Measurements from ENCODE around the gene L3MBTL3. TPM values are rescaled to one million over a fixed set of nuclear protein-coding genes. Genes with fewer than 3 reads are reported as not detected.

Gene L3MBTL3
- total RNA-seq, 1 donor from 2014 or later = 9.5 TPM

DNA sequence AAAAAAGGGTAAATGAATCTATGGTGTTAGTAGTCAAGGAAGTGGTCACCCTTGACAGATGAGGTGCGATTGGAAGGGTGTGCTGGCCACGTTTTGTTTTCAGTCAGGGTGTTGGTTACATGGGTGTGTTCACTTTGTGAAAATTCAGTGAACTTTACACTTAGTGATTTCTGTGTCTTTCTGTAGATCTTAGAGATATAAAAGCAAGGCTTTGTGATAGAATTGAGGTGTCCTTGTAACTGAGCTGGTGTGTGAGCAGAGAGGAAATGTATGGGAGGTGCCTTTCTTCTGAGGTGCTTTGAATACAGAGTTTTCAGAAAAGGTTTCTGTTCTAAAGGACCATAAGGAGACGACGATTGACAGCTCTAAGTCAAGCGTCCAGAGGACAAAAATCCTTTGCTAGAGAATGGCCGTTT is 113.9 kb downstream of the L3MBTL3 start:
- Histone ChIP-seq H3K4me3 (ENCODE audit: low read depth, low read length) (no peak overlapping the region), H3K36me3 (ENCODE audit: control insufficient read depth, insufficient read depth, low read length) (peaks cover 1% of the 10 kb centered on the region), H3K27me3 (ENCODE audit: control insufficient read depth, insufficient read depth, low read length) (no peaks in the 10 kb centered on the region)
- TF ChIP-seq, protein P1, sequence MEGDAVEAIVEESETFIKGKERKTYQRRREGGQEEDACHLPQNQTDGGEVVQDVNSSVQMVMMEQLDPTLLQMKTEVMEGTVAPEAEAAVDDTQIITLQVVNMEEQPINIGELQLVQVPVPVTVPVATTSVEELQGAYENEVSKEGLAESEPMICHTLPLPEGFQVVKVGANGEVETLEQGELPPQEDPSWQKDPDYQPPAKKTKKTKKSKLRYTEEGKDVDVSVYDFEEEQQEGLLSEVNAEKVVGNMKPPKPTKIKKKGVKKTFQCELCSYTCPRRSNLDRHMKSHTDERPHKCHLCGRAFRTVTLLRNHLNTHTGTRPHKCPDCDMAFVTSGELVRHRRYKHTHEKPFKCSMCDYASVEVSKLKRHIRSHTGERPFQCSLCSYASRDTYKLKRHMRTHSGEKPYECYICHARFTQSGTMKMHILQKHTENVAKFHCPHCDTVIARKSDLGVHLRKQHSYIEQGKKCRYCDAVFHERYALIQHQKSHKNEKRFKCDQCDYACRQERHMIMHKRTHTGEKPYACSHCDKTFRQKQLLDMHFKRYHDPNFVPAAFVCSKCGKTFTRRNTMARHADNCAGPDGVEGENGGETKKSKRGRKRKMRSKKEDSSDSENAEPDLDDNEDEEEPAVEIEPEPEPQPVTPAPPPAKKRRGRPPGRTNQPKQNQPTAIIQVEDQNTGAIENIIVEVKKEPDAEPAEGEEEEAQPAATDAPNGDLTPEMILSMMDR (IDR thresholded peaks at IDR 0.05; ENCODE audit: insufficient read depth, low read length, poor library complexity, severe bottlenecking) = no peak
- no peak for DNase-seq (ENCODE audit: low read depth)

DNA sequence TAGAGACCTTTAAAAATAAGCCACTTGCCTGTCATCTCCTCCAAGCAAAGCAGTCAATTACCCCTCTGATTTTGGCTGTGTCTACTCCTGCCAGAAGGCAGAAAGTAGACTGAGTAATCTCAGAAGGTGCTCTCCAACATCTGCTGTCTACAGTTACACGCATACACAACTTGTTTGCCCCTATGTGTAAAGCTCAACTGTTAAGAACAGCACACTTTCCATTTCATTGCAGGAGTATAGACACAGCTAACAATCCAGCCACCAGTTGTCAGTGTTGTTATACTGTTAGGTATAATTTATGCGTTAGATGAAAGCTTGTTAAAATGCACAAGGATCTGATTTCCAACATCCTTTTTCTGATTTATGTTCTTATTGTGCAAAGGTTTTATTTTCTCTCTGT is 116.2 kb downstream of the L3MBTL3 start:
- no peaks in the 10 kb centered on the region for H3K27me3 ChIP-seq (ENCODE audit: control insufficient read depth, insufficient read depth, low read length)
- no peak for DNase-seq (ENCODE audit: low read depth)
- H3K4me3 ChIP-seq (ENCODE audit: low read depth, low read length) = no peak overlapping the region
- peaks cover 1% of the 10 kb centered on the region for H3K36me3 ChIP-seq (ENCODE audit: control insufficient read depth, insufficient read depth, low read length)
- TF ChIP-seq, protein P1 (IDR thresholded peaks at IDR 0.05; ENCODE audit: insufficient read depth, low read length, poor library complexity, severe bottlenecking) = no peak

DNA sequence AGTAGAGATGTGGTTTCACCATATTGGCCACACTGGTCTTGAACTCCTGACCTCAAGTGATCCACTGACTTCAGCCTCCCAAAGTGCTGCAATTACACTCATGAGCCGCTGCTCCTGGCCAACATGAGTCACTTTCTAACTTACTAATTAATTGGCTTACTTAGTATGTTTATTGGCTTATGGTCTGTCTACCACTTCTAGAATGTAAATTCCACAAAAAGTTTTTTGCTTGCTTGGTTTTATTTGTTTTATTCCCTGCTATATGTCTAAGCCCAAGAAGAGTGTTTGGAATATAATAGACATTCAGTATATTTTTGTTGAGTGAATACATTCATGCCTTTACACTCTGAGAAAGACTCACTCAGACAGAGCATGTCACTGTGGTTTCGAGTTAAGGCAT is 118.4 kb downstream of the L3MBTL3 start:
- Histone ChIP-seq H3K36me3 (ENCODE audit: control insufficient read depth, insufficient read depth, low read length) (peaks cover 1% of the 10 kb centered on the region), H3K4me3 (ENCODE audit: low read depth, low read length) (no peak overlapping the region), H3K27me3 (ENCODE audit: control insufficient read depth, insufficient read depth, low read length) (no peaks in the 10 kb centered on the region)
- DNase-seq (ENCODE audit: low read depth) = no peak
- TF ChIP-seq, protein P1 (IDR thresholded peaks at IDR 0.05; ENCODE audit: insufficient read depth, low read length, poor library complexity, severe bottlenecking) = no peak

DNA sequence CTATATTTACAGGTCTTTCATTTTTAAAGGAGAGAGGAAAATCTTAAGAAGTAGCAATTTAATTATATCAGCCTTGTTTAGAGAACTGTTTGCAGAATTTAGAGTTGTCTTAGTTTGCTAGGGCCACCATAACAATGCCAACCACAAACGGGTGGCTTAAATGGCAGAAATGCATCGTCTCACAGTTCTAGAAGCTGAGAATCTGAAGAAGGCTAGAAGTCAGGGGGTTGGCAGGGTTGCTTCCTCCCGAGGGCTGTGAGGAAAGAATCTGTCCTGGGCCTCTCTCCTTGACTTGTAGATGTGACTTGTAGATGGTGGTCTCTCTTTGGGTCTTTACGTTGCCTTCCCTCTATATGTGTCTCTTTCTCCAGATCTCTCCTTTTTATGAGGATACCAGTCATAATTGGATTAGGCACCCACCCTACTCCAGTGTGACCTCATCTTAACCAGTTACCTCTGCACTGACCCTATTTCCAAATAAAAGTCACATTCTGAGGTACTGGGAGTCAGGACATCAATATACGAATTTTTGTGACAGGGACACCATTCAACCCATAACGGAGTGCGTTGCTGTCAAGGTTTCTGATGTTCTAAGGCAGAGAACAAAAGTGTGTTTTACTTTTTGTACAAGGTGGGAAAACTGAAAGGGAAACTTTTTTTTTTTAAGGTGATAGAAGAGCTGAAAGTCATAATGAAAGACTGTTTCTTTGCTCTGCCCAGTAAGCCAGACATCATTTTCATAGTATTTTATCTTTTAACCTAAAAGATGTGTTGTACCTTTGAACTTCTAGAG is 119.9 kb downstream of the L3MBTL3 start:
- Histone ChIP-seq H3K27me3 (ENCODE audit: control insufficient read depth, insufficient read depth, low read length) (no peaks in the 10 kb centered on the region), H3K36me3 (ENCODE audit: control insufficient read depth, insufficient read depth, low read length) (peaks cover 3% of the 10 kb centered on the region), H3K4me3 (ENCODE audit: low read depth, low read length) (no peak overlapping the region)
- no peak for DNase-seq (ENCODE audit: low read depth)
- TF ChIP-seq, protein P1 (IDR thresholded peaks at IDR 0.05; ENCODE audit: insufficient read depth, low read length, poor library complexity, severe bottlenecking) = no peak

DNA sequence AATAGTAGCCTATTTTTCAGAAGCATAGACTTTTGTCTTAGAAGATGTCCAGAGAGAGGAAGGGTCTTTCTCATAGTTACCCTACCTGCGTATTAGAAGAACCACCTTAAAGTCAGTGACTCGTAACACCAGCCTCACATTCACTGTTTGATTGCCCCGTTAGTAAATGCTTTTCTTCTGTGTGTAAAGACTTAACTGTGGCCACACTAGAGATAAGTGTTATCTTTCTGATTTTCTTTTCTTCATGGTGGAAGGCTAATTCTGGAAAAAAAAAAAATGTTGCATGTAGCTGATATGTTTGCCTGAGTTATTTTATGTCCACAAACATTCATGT is 120.5 kb downstream of the L3MBTL3 start:
- H3K36me3 ChIP-seq (ENCODE audit: control insufficient read depth, insufficient read depth, low read length) = peaks cover 3% of the 10 kb centered on the region
- no peaks in the 10 kb centered on the region for H3K27me3 ChIP-seq (ENCODE audit: control insufficient read depth, insufficient read depth, low read length)
- TF ChIP-seq, protein P1 (IDR thresholded peaks at IDR 0.05; ENCODE audit: insufficient read depth, low read length, poor library complexity, severe bottlenecking) = no peak
- no peak for DNase-seq (ENCODE audit: low read depth)
- H3K4me3 ChIP-seq (ENCODE audit: low read depth, low read length) = no peak overlapping the region

DNA sequence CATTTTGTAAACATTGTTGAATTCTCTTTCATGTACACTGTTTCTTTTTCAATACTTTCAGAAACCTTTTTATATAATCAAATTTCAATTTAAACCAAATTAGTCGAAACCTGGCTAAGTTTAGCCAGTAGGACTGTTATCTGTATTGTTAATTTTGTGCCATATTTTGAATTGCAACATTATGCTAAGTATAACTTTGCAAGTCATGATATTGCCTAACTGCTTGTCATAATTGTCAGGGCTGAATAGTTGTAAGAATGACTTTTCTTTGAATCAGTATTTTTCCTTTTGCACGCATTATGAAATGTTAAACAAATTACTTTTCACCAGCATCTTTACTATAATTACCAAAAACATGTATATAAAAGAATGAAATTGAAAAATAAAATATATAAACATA is 121.7 kb downstream of the L3MBTL3 start:
- Histone ChIP-seq H3K4me3 (ENCODE audit: low read depth, low read length) (no peak overlapping the region), H3K36me3 (ENCODE audit: control insufficient read depth, insufficient read depth, low read length) (peaks cover 3% of the 10 kb centered on the region)
- DNase-seq (ENCODE audit: low read depth) = no peak

More for the DNA sequence above, 121.7 kb downstream of the L3MBTL3 start:
- TF ChIP-seq, protein P1 (IDR thresholded peaks at IDR 0.05; ENCODE audit: insufficient read depth, low read length, poor library complexity, severe bottlenecking) = no peak
- no peaks in the 10 kb centered on the region for H3K27me3 ChIP-seq (ENCODE audit: control insufficient read depth, insufficient read depth, low read length)
